Activated T-cell treated with anti-CD3 and anti-CD28 coated beads for 4 hours (primary cell): ENCODE results near the gene CKAP5.
A peak's percentile ranks its signal among the peaks of the same experiment; 100 is the strongest.
"Not testable (repeated sequence)": the region's sequence is repeated elsewhere in the genome, so short reads cannot be mapped to it uniquely, and the experiment has no call there.

Experiments
- DNase-seq: peaks from one replicate; pipeline ENCODE4 v3.0.0-alpha.2; 2020

The CKAP5 gene

DNA sequence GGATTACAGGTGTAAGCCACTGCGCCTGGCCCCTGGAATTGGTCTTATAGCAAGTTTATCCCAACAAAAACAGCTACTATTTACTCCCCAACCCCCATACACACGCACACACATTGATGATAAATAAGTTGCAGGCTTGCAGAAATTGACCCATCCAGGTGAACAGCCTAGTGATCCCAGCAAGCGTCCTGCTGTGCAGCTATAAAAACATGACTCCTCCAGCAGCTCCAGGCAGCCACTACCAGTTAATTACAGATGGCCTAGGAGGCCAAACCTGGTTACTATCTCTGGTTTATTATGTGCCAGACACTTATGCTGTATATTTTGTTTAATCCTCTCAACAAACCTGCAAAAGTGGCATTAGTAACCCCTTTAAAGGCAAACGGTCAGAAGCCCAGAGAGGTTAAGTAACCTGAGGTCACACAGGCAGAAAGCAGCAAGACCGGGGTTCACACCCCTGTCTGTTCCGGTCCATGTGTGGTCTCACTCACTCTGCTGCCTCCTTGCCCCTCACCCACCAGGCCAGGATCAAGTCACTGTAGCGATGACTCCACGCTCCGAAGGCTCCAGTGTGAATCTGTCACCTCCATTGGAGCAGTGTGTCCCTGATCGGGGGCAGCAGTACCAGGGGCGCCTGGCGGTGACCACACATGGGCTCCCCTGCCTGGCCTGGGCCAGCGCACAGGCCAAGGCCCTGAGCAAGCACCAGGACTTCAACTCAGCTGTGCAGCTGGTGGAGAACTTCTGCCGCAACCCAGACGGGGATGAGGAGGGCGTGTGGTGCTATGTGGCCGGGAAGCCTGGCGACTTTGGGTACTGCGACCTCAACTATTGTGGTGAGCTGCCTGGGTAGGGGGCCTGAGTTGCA, 120.5 kb downstream of the CKAP5 start:
- DNase-seq = no peak

DNA sequence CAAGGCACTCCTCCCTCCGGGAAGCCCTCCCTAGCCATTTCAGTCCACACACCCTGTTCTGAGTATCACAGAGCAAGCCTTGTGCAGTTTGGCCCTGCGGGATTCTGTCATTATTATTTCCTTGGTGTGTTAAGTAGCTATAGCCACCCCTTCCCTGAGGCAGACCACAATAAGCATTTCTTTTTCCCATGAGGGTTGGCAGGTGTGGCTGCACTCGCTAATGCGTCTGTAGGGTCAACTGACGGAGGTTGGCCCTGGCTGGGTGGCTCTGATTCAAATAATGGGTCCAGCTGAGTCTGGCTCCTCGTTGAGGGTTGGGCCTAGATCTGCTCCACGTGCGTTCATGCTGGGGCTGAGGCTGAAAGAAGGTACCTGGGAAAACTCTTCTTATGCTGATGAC, 122.0 kb downstream of the CKAP5 start:
- DNase-seq = no peak

GRCh38 chr11:46723359-46723680, 122.8 kb downstream of the CKAP5 start:
- DNase-seq = no peak

GRCh38 chr11:46722566-46723358, 123.3 kb downstream of the CKAP5 start:
- DNase-seq = no peak

DNA sequence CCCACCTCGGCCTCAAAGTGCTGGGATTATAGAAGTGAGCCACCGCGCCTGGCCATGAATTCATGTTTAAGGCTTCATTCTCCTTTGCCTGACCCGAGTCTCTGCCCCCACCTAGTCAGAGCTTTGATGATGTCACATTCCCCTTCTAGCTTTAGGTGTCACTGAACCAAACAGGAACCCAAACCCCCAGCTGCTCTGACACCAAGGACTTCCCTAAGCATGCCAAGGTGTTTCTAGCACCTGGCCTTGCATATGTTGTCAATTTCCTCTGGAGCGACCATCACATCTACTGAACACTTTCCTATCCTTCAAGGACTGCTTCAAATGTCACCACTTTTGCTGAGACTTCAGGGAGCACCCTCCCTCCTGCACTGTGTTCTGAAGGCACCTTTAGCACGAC, 124.8 kb downstream of the CKAP5 start:
- no peak for DNase-seq

- DNase-seq = no peak
Measured at GRCh38 chr11:46719543-46720218, 126.4 kb downstream of the CKAP5 start.

DNA sequence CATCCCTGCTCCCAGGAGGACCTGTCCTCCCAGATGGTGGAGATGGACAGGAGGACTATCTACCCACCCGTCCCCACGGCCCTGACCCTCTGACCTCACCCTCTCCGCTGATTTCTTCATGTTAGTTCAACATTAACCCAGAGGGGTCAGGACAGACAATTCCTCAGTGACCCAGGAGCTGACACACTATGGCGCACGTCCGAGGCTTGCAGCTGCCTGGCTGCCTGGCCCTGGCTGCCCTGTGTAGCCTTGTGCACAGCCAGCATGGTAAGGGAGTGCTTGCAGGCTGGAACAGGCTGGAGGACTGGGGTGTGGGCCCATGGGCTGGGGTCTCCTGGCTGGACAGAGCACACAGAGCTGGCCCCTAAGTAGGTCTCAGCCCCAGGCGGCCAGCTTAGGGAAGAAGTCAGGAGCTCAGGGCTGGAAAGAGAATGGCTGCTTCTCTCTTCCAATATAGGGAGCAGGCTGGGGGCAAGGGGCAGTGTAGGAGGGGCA, 127.0 kb downstream of the CKAP5 start, which contains the start of gene F2:
F2 (plus strand) TSS at position 166 of the 495 bp plus-strand sequence; CDS start at position 189, 23 bp downstream.
- no peak for DNase-seq

- DNase-seq = no peak
Measured at GRCh38 chr11:46718155-46719019, 127.7 kb downstream of the CKAP5 start.

- DNase-seq = not testable (repeated sequence)
Measured at GRCh38 chr11:46717825-46718154, 128.3 kb downstream of the CKAP5 start.

DNA sequence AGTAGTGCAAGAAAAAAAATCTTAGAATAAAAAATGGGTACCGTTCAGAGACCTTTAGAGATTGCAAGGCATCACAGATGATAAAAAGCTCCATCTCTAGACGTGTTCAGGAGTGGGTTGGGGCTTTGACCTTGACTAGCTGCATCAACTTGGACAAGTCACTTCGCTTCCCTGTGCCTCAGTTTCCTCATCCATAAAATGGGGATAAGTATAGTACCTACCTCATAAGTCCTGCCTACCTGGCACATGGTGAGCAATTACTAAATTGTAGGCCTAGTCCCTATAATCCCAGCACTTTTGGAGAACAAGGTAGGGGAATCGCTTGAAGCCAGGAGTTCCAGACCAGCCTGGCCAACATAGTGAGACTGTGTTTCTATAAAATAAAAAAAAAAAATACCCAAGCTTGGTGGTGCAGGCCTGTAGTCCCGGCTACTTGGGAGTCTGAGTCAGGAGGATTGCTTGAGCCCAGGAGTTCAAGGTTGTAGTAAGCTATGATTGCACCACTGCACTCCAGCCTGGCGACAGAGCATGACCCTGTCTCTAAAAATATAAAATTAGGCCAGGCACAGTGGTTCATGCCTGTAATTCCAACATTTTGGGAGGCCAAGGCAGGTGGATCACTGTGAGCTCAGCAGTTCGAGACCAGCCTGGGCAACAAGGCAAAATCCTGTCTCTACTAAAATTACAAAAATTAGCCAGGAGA, 133.1 kb downstream of the CKAP5 start:
- no peak for DNase-seq

DNA sequence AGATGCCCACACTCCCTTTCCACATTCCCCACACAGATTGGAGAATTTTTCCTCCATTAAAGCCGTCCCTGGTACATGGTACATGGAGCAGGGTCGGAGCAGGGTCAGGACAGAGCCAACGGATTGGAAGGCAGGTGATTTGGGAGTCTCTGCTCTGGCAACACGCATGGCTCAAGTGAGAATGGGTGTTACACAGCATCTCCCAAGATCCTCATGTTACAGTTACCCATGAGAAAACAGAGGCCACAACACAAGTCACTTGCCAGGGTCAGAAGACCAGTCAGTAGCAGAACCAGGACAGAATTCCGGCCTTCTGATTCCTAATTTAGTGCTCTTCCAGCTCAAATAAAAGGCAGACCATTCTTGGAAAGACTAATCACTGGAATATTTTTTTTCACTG, 134.8 kb downstream of the CKAP5 start:
- no peak for DNase-seq

DNA sequence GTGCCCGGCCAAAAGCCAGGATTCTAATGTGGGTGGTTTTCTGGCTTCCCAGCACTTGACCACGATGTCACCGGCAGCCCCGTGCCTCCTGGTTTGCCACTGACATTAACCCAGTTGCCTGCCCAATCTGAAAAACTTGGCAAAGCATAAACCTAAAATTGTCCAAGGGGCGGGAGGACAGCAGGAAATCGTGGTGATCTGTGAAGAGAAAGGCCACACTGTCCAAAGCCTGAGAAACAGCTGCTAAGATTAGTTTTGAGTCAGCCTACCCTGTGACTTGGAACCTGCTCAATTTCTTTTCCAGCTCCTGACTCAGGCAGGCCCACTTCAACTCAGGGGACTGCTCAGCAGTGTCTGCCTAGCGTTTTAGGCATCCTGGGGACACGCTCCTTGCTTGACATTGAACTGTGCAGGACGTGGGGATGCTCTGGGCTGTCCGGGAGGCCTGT, 135.2 kb downstream of the CKAP5 start:
- DNase-seq = no peak

DNA sequence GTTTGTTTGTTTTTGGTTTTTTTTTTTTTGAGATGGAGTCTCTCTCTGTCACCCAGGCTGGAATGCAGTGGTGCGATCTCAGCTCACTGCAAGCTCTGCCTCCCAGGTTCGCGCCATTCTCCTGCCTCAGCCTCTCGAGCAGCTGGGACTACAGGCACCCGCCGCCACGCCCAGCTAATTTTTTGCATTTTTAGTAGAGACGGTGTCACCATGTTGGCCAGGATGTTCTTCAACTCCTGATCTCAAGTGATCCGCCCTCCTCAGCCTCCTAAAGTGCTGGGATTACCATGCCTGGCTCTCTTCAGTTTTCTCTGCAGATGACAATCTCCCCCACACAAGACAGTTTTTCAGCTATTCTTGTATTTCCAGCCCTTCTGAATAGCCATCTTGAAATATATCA, 136.7 kb downstream of the CKAP5 start:
- DNase-seq = not testable (repeated sequence)

DNA sequence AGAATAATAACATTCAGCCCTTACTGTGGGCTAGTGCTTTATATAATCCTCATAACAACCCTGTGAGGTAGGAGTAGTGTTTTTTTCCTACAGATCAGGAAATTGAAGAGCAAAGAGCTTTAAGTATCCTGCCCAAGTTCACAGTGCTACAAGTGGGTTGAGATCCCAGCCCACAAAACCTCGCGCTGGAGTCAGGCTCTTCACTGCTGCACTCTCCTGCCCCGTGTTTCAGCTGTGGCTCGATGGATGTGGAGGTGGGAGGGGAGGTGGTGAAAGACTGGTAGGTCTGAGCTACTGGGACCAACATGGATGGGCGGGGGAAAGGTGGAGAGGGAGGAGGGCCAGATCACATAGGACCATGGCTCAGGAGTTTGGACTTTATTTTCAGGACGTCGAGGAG, 139.2 kb downstream of the CKAP5 start:
- no peak for DNase-seq

- DNase-seq = no peak
Measured at GRCh38 chr11:46705070-46705688, 140.9 kb downstream of the CKAP5 start.

DNA sequence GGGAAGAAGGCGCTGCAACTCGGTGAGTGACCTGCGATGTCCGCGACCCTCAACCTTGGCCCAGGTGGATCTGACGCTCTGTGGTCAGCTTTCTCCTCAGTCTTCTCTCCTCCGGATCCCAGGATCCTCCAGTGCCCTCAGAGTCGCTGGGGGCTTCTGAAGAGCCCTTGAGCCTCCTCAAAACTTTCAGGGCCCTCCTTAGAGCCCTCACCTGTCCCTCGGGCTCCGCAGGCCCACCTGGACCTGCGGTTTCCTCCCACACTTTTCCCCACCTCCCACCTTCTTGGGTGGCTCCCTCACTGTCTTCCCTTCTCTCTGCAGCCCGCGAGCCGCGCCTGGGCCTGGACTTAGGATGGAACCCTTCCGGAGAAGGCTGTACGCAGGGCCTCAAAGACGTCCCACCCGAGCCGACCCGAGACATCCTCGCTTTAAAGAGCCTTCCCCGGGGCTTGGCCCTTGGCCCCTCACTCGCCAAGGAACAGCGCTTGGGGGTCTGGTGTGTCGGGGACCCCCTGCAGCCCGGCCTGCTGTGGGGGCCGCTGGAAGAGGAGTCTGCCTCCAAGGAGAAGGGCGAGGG, 144.9 kb downstream of the CKAP5 start:
- no peak for DNase-seq

DNA sequence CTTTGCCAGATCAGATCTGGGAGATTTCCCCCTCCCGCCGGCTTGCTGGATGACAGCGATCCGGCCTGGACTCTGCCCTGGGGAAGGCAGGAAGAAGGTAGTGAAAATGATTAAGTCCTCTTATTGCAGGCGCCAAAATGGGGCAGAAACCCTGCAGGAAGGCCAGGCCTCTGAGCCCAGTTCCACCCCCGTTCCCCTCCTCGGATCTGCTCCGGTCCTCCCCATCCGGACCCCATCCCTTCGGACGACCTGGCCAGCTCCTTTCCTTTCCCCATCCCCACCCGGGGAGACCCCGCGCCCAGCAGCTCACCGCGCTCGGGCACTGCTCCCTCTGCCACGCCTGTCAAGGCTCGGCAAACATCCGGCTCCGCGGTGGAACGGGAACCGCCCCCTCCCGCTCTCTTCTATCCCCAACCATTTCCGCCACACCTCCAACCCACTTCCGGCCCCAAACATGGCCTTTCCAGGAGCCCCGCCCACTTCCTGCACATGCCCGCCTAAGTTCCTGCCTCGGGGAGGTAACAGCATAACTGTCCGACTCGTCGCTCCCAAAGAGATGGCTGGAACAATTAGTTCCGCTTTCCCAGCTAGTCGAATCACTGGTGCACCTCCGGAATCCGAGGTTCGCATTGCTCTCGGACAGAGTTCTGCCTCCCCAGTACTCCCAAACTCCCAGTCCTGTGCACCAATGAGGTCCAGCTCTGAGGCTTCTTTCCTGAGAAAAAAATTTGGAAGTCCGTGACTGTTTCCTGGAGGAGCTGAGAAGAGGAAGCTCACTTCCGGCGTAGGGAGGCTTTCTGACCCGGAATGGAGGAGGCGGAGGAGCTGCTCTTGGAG, 145.6 kb downstream of the CKAP5 start, which contains the start of the genes ARHGAP1 and ZNF408:
ARHGAP1 (minus strand) TSS at position 379 of the 837 bp plus-strand sequence. CDS start 4,512 bp downstream, outside the sequence.
ZNF408 (plus strand) TSS at position 791 of the 837 bp plus-strand sequence; CDS start at position 808, 17 bp downstream.
- DNase-seq = peak; percentile 99

- DNase-seq = no peak
Measured at GRCh38 chr11:46698597-46698996, 147.5 kb downstream of the CKAP5 start.

- no peak for DNase-seq
Measured at GRCh38 chr11:46697723-46698122, 148.4 kb downstream of the CKAP5 start.

GRCh38 chr11:46697303-46697702, 148.8 kb downstream of the CKAP5 start:
- no peak for DNase-seq
